AG08396 (cell line): ENCODE results near the gene CDKN3.
"Not testable (repeated sequence)": the region's sequence is repeated elsewhere in the genome, so short reads cannot be mapped to it uniquely, and the experiment has no call there.

Experiments used
- DNase-seq: peaks from one replicate; pipeline ENCODE4 v3.0.0; 2012; ENCODE audit warnings: low spot score, mixed read lengths

The CDKN3 gene

DNA sequence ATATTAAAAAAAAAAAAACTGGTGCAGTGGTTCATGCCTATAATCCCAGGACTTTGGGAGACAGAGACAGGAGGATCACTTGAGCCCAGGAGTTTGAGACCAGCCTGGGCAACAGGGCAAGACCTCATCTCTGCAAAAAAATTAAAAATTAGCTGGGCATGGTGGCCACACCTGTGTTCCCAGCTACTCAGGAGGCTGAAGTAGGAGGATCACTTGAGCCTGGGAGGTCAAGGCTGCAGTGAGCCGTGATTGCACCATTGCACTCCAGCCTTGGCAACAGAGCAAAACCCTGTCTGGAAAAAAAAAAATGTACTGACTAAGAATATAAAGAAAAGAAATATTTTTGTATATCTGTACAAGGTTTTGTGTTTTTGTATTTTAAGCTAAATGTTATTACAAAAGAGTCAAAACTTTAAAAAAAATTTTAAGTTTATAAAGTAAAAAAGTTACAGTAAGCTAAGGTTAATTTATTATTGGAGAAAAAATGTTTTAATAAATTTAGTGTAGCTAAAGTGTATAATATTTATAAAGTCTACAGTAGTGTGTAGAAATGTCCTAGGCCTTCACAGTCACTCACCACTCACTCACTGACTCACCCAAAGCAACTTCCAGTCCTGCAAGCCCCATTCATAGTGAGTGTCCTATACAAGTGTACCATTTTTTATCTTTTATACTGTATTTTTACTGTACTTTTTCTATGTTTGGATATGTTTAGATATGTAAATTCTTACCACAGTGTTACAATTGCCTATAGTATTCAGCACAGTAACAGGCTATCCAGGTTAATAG, 60.2 kb downstream of the CDKN3 start:
- DNase-seq = not testable (repeated sequence)

DNA sequence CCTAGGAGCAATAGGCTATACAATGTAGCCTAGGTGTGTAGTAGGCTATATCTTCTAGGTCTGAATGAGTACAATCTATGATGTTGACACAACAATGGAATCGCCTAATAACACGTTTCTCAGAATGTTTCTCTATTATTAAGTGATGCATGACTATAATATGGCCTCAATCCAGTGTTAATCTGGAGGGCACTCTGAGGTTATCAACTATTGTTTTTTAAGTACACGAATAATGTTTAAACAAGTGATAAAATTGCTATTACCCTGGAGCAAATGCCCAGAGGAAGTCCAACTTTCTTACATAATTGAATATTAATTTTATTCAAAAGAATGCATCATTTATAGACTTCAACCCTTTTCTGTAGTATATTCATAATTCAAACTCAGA, 60.8 kb downstream of the CDKN3 start:
- no peak for DNase-seq

DNA sequence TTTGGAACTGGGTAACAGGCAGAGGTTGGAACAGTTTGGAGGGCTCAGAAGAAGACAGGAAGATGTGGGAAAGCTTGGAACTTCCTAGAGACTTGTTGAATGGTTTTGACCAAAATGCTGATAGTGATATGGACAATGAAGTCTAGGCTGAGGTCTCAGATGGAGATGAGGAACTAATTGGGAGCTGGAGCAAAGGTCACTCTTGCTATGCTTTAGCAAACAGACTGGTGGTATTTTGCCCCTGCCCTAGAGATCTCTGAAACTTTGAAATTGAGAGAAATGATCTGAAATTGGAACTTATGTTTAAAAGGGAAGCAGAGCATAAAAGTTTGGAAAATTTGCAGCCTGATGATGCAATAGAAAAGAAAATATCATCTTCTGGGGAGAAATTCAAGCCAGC, 61.7 kb downstream of the CDKN3 start:
- DNase-seq = not testable (repeated sequence)

DNA sequence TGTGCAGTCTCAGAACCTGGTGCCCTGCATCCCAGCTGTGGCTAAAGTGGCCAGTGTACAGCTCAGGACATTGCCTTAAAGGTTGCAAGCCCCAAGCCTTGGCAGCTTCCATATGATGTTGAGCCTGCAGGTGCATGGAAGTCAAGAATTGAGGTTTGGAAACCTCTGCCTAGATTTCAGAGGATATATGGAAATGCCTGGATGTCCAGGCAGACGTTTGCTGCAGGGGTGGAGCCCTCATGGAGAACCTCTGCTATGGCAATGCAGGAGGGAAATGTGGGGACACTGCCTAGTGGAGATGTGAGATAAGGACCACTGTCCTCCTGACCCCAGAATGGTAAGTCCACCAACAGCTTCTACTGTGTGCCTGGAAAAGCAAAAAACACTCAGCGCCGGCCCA, 62.3 kb downstream of the CDKN3 start:
- DNase-seq = no peak

DNA sequence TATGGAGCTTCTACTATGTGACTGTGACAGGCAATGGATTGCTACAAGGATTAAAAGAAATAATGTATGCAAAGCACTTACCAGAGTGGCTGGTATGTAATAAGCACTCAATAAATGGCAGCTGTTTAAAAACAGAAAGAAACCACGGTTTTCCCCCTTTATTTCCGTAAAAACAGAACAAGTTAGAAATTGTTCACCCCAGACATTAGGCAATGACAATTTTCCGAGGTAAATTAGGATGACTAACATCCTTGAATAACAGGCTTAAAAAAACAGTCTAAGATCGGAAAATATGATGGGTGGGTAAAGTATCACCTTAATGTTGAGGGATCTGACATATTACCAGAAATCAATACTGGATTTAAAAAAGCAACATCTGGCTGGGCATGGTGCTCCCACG, 65.2 kb downstream of the CDKN3 start:
- no peak for DNase-seq

DNA sequence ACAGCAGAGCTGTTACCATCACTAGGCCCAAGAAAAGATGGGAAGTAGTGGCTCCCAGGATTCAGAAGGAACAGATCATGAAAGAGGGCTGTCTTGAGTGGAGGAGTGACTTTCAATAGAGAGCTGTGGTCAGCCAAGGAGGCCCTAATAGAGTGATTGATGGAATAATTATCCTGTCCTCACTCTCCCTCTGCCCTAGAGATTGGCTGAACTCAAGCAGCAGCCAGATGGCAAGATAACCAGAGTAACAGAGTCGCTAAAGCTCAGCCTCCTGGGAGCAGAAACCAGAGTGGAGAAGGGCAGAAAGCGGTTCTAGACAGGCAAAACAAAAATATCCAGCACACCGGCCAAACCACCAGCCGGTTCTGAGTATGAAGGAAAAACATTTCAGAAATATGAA, 68.8 kb downstream of the CDKN3 start:
- DNase-seq = no peak

DNA sequence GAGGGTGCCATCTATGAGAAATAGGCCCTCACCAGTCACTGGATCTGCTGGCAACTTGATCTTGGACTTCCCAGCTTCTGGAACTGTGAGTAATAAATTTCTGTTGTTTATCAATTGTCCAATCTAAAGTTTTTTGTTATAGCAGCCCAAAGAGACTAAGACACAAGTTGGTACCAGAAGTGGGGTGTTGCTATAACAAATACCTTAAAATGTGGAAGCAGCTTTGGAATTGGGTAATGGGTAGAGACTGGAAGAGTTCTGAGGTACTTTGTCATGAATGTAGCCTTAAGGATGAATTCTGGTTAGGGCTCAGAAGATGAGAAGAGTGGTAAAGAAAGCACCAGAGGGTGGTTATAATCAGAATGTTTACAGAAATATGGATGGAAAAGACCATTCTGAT, 70.5 kb downstream of the CDKN3 start:
- DNase-seq = no peak
